GM18907 (cell line): Measurements from ENCODE around the gene CMSS1.

Experiments used
- ATAC-seq: cut with Tn5 transposase; IDR thresholded peaks from one replicate; pipeline ENCODE4 v1.9.1; 2021; ENCODE audit warnings: mild to moderate bottlenecking, moderate library complexity; ENCODE audit not compliant: unreplicated experiment

Gene CMSS1

GRCh38 chr3:99851955-99852354 lies 34.3 kb downstream of the CMSS1 start:
- no peak for ATAC-seq

DNA sequence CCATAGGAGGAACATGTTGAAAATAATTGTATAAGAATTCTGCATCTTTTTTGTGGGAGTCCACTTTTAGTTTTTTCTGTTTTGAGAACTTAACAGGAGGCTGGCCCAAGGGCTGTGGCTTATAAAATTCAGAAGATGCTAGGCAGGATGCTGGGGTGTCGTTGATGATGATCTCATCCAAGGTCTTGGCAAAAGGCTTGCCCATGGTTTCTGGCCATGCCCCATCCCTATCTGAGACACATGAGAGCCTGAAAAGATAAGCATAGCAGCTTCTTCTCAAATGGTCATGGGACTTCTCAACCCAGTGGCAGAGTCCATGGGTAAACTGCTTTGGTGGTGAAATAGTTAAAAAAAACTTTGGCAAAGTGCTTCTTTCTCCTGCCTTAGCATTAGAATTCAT lies 35.2 kb downstream of the CMSS1 start:
- ATAC-seq = no peak

DNA sequence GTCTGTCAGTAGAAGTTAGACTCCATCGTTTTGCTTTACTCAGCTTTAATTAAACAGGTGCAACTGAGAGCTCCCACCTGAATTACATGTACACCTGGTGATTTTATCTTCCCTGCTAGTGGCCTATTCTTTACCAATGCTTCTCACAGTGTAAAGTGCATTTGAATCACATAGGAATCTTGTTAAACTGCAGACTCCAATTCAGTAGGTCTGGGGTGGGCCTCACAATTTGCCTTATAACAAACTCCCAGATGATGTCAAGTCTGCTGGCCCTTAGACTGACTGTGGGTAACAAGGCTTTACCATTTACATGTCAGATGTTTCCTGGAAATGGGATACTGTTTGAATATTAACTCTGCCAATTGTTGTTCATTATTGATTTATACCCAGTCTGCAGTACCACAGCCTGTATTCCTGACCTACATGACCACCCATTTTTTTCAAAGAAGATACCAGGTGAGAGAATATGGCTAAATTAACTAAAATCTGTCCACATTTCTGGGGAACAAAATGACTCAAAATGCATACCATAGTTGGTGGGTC lies 37.2 kb downstream of the CMSS1 start:
- ATAC-seq = no peak

DNA sequence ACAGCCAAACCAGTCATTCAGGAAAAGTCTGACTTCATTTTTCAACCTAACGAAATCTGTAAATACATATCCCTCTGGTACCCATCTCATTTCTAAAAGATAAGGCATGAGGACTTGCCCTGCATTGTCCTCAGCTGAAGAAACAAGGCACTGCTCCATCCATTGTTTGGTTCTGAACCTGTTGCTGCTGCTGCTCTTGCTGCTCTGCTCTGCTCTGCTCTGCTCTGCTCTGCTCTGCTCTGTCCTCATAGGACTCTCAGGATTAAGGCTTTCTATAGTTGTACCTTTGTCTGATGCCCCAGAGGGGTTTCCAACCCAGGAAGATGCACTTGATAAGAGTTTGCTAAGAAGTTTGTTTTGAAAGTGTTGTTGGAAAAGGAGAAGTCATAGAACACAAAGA lies 38.2 kb downstream of the CMSS1 start:
- ATAC-seq = no peak

- ATAC-seq = peak; percentile 52
These were observed 39.0 kb downstream of the CMSS1 start for GRCh38 chr3:99856437-99857220.

- no peak for ATAC-seq
These were observed 39.6 kb downstream of the CMSS1 start for GRCh38 chr3:99857278-99857677.

- ATAC-seq = no peak
These were observed 40.8 kb downstream of the CMSS1 start for GRCh38 chr3:99858469-99858868.

- no peak for ATAC-seq
These were observed 42.2 kb downstream of the CMSS1 start for GRCh38 chr3:99859825-99860224.

- ATAC-seq = no peak
These were observed 43.6 kb downstream of the CMSS1 start for GRCh38 chr3:99861216-99861615.

GRCh38 chr3:99862208-99862607 lies 44.5 kb downstream of the CMSS1 start:
- ATAC-seq = no peak

- no peak for ATAC-seq
These were observed 45.3 kb downstream of the CMSS1 start for GRCh38 chr3:99863002-99863401.

DNA sequence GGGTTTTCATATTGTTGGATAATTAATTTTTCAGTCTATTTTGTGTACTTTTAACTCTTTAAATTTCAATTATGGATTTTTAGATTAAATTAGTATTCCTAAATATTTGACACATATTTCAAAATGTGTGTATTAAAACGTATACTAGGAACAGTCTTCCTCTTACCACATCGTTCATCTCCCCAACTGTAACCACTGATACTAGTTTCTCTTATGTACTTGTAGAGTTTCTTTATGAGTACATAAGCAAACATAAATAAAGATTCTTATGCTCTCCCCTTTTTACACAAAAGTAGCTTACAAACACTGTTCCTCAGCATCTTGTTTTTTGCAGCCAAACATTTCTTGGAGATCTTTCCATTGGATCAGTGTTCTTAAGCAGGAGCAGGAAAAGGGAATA lies 45.9 kb downstream of the CMSS1 start:
- ATAC-seq = peak; percentile 44

- ATAC-seq = no peak
These were observed 46.6 kb downstream of the CMSS1 start for GRCh38 chr3:99864289-99864688.

- ATAC-seq = no peak
These were observed 47.7 kb downstream of the CMSS1 start for GRCh38 chr3:99865321-99865720.

DNA sequence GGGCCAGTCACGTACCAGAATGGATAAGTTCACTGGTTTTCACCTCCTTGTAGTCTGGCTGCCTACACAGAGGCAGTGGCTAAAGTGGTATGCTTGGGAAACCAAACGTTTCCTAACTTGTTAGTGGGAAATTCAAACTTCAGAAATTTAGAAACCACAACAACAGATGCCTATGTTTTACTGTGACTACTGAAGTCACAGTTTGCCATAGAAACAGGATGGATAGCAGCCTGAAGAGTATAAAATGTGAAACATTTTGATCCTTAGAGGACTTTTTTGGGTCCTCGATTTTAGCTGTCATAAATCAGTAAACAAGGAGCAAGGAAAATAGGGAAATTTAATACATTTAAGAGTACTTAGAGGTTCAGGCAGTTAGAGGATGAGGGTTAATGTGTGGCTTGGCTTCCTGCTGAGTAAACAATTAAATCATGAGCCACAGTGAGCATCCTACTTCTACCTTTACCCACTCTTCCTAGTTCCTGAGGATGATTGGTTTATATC lies 48.6 kb downstream of the CMSS1 start:
- peak; percentile 40 for ATAC-seq

- ATAC-seq = no peak
These were observed 50.1 kb downstream of the CMSS1 start for GRCh38 chr3:99867594-99868310.

- no peak for ATAC-seq
These were observed 50.6 kb downstream of the CMSS1 start for GRCh38 chr3:99868311-99868646.

GRCh38 chr3:99869621-99870020 lies 52.0 kb downstream of the CMSS1 start:
- ATAC-seq = no peak

- ATAC-seq = no peak
These were observed 53.0 kb downstream of the CMSS1 start for GRCh38 chr3:99870712-99871111.

DNA sequence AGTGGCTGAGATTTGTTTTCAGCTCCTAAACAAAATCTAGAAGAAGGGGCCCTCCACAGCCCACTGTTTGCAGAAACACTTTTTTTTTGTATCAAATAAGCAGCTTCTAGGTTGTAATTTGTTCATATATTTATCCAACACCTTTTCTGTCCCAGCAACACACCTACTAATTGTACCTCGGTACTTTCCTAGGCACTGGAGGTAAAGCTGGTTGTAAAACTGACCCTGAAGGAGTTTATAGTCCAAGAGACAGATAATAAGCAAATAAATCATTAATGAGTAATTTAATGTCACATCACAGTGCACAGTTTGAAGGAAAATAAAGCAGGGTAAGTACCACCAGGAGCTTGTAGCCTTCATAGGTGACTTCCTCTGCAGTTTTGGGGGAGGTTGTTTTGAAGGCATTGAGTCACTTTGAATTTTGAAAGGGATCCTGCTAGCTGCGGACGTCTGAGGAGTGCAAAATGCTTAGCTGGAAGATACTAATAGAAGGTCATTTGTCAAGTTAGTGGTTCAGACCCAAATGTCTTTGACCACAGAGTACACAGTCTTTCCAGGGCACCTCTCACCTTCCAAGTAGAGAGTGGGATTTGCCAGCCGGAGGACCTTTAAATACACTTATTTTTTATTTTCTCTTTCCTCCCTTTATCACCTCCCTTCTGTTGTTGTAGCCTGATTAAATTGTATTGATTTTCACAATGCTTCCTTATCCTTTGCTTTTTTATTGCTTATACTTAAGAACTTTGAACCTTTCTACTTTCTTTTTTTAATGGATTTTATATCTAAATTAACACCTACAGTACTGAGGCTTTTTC lies 53.8 kb downstream of the CMSS1 start:
- no peak for ATAC-seq

GRCh38 chr3:99872923-99873254 lies 55.2 kb downstream of the CMSS1 start:
- ATAC-seq = peak; percentile 69
